Amygdala (tissue), 56 donors: ENCODE data around the gene PFKFB3.
"Not testable (repeated sequence)": the region's sequence is repeated elsewhere in the genome, so short reads cannot be mapped to it uniquely, and the experiment has no call there.

Experiments used
- DNase-seq, 56 donors: peaks; one replicate each; lab custom pipeline; 2025; lab: John Stamatoyannopoulos, UW

PFKFB3 gene

GRCh38 chr10:6232846-6233724, 30.4 kb downstream of the PFKFB3 start:
- peak in 33 of 56 donors; percentile 17 to 72 (median 43) for DNase-seq

- no peak for DNase-seq
These were observed 31.1 kb downstream of the PFKFB3 start for GRCh38 chr10:6233725-6234277.

DNA sequence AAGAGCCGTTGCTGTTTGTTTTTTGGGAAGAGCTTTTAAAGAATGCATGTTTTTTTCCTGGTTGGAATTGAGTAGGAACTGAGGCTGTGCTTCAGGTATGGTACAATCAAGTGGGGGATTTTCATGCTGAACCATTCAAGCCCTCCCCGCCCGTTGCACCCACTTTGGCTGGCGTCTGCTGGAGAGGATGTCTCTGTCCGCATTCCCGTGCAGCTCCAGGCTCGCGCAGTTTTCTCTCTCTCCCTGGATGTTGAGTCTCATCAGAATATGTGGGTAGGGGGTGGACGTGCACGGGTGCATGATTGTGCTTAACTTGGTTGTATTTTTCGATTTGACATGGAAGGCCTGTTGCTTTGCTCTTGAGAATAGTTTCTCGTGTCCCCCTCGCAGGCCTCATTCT, 31.6 kb downstream of the PFKFB3 start:
- no peak for DNase-seq

- DNase-seq: no peak
These were observed 33.8 kb downstream of the PFKFB3 start for GRCh38 chr10:6236349-6237198.

GRCh38 chr10:6237199-6237530, 34.4 kb downstream of the PFKFB3 start:
- no peak for DNase-seq

DNA sequence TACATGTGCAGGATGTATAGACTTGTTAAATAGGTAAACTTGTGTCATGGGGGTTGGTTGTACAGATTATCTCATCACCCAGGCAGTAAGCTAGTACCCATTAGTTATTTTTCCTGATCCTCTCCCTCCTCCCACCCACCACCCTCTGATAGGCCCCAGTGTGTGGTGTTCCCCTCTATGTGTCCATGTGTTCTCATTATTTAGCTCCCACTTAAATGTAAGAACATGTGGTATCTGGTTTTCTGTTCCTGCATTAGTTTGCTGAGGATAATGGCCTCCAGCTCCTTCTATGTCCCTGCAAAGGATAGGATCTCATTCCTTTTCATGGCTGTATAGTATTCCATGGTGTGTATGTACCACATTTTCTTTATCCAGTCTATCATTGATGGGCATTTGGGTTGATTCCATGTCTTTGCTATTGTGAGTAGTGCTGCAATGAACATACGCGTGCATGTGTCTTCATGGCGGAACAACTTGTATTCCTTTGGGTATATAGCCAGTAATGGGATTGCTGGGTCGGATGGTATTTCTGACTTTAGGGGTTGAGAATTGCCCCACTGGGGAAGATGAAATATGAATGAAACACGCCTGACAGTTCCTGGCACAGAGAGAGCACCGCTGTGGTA, 36.0 kb downstream of the PFKFB3 start:
- not testable (repeated sequence) for DNase-seq

DNA sequence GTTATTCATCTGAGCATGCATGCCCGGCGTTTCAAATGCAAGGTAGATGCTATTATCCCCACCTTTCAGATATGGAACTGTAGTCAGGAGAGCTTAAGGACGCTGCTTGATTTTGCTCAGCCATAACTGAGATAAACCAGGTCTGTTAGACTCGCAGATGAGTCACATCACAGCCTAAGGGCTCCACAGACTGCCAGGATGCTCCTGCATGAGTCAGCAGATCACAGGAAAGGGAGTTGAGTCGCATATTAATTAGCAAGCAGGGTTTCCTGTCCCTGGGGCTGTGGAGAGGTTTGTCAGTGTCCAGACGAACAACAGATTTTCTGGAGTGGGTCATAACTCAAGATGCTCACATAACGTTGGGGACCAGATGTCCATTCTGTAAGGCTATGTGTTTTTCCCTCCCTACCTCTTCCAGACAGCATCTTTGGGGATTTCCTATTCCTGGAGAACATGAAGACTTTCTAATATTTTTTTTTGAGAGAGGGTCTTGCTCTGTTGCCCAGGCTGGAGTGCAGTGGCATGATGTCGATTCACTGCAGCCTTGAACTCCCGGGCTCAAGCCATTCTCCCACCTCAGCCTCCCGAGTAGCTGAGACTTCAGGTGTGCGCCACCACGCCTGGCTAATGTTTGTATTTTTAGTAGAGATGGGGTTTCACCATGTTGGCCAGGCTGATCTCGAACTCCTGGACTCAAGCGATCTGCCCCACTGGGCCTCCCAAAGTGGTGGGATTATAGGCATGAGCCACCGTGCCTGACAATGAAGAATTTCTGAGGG, 36.7 kb downstream of the PFKFB3 start:
- peak in 10 of 56 donors; percentile 20 to 53 (median 29) for DNase-seq

- DNase-seq: no peak
These were observed 37.5 kb downstream of the PFKFB3 start for GRCh38 chr10:6240254-6240653.

DNA sequence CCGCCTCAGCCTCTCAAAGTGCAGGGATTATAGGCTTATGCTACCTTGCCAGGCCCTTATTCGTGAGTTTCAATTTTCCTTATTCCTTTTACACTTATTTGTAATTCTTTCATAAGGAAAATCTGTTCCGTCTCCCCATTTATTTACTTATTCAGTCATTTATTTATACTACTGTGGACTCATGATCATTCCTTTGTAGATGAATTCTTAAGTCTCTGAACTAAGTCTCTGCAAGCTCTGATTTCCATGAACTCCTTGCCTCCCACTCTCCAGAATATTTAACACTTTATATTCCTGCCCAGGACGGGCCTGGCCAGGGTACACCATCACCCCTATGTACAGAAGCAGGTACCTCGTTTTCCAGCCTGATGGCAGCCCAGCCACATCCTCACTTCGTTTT, 39.4 kb downstream of the PFKFB3 start:
- DNase-seq: no peak

- DNase-seq: no peak
These were observed 41.8 kb downstream of the PFKFB3 start for GRCh38 chr10:6244510-6244909.

- DNase-seq: peak in 25 of 56 donors; percentile 15 to 76 (median 45)
These were observed 44.4 kb downstream of the PFKFB3 start for GRCh38 chr10:6247041-6247712.

DNA sequence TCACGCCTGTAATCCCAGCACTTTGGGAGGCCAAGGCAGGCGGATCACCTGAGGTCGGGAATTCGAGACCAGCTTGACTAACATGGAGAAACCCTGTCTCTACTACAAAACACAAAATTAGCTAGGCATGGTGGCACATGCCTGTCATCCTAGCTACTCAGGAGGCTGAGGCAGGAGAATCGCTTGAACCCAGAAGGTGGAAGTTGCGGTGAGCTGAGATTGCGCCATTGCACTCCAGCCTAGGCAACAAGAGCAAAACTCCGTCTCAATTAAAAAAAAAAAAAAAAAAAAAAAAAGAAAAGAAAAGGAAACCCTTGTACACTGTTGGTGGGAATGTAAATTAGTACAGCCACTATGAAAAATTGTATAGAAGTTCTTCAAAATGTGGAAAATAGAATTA, 46.2 kb downstream of the PFKFB3 start:
- not testable (repeated sequence) for DNase-seq

DNA sequence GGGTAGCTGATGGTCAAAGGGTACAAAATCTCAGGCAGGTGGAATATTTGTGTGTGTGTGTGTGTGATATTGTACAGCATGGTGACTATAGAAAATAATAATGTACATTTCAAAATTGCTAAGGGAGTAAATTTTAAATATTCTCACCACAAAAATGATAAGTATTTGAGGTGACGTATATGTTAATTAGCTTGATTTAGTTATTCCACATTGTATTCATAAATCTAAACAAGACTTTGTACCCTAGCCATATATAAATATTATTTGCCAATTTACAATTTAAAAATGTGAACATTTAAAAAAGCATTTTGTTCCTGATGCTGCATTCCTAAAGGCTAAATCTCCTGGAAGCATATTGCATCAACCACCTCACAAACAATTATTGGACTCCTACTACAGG, 47.0 kb downstream of the PFKFB3 start:
- DNase-seq: no peak

DNA sequence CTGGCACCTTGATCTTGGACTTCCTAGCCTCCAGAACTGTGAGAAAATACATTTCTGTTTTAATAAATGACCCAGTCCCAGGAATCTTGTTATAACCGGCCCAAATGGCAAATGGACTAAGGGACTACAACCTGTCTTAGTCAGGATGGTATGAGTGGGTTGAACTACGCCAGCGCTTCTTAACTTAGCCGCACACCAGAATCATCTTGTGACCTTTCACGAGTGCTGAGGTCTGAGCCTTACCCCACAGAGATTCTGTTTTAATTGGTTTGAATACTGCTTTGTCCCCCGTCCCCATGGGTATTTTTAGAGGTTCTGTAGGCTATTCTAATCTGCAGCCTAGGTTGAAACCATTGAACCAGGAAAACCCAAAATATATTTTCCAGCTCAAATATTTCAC, 48.0 kb downstream of the PFKFB3 start:
- DNase-seq: no peak

- no peak for DNase-seq
These were observed 51.5 kb downstream of the PFKFB3 start for GRCh38 chr10:6254201-6254600.

GRCh38 chr10:6255548-6256061, 52.9 kb downstream of the PFKFB3 start:
- DNase-seq: no peak

- DNase-seq: no peak
These were observed 53.7 kb downstream of the PFKFB3 start for GRCh38 chr10:6256439-6256838.

- no peak for DNase-seq
These were observed 56.4 kb downstream of the PFKFB3 start for GRCh38 chr10:6259153-6259552.

GRCh38 chr10:6260843-6261242, 58.1 kb downstream of the PFKFB3 start:
- DNase-seq: no peak
